Lung (tissue), 12 donors: Measurements from ENCODE around the gene NES. TPM values are rescaled to one million over a fixed set of nuclear protein-coding genes. Genes with fewer than 3 reads are reported as not detected.
A peak's percentile ranks its signal among the peaks of the same experiment; 100 is the strongest.

Source experiments
- ATAC-seq: fragments of 200-7000 bp; cut with Tn5 transposase; one replicate; pipeline ENCODE4 v1.9.1; 2020; ENCODE audit warnings: moderate number of reproducible peaks; ENCODE audit not compliant: insufficient read depth, low FRiP score
- DNase-seq, 3 donors: peaks; one replicate each; pipeline ENCODE4 v3.0.0-alpha.2; 2013 to 2017
- H3K27ac ChIP-seq, 2 donors: one replicate each; pipeline ENCODE4 v1.5.1; 2013; ENCODE audit warnings: mild to moderate bottlenecking in 2 of 2, moderate library complexity in 2 of 2, control low read depth in 1 of 2, inconsistent platforms in 1 of 2, low read depth in 1 of 2, low read length in 1 of 2
- H3K27me3 ChIP-seq, 3 donors: one replicate each; pipeline ENCODE4 v1.5.1; 2013; ENCODE audit warnings: low read length in 2 of 3; ENCODE audit not compliant: control insufficient read depth in 3 of 3, insufficient read depth in 3 of 3
- H3K36me3 ChIP-seq, 4 donors: one replicate each; pipeline ENCODE4 v1.5.1; 2013; ENCODE audit warnings: low read length in 4 of 4, mild to moderate bottlenecking in 1 of 4, moderate library complexity in 1 of 4; ENCODE audit not compliant: control insufficient read depth in 4 of 4, insufficient read depth in 4 of 4
- H3K4me1 ChIP-seq, 5 donors: one replicate each; pipeline ENCODE4 v1.5.1; 2013; ENCODE audit warnings: low read length in 5 of 5, mild to moderate bottlenecking in 2 of 5, moderate library complexity in 1 of 5; ENCODE audit not compliant: control insufficient read depth in 5 of 5, insufficient read depth in 5 of 5
- H3K4me3 ChIP-seq: one replicate; pipeline ENCODE4 v1.5.1; 2013; ENCODE audit warnings: mild to moderate bottlenecking, control low read depth, moderate library complexity
- H3K9ac ChIP-seq, 2 donors: one replicate each; pipeline ENCODE4 v1.5.1; 2013; ENCODE audit warnings: low read length in 2 of 2, control low read depth in 1 of 2; ENCODE audit not compliant: insufficient read depth in 1 of 2
- H3K9me3 ChIP-seq, 4 donors: one replicate each; pipeline ENCODE4 v1.5.1; 2013; ENCODE audit warnings: low read length in 3 of 4, mild to moderate bottlenecking in 1 of 4, moderate library complexity in 1 of 4; ENCODE audit not compliant: control insufficient read depth in 4 of 4, insufficient read depth in 3 of 4
- WGBS, 2 donors: extraction: QIAGEN DNeasy Blood & Tissue Kit; methylation state at CpG; one replicate each; pipeline ENCODE4 v1.1.7; 2013; 5-methylcytosine and 5-hydroxymethylcytosine counted together
- polyA plus RNA-seq, 2 donors: library from polyadenylated mRNA; stranded (reverse); fragments of 200-250 nt; gene quantifications; one replicate each; pipeline ENCODE4 v1.2.1, GENCODE V29; 2013
- total RNA-seq, 2 donors: library from RNA; depleted of rRNA in 1 of 2; stranded (reverse); fragments of >200 nt in 1 of 2; gene quantifications; one replicate each; pipeline ENCODE4 v1.2.1, GENCODE V29; 2014 to 2021
- TF ChIP-seq, protein P1 (sequence below): IDR thresholded peaks from 2 replicates; pipeline ENCODE4 v1.5.1; 2012; ENCODE audit warnings: mild to moderate bottlenecking; ENCODE audit errors: control extremely low read depth, extremely low read depth
- donor health status: control.
- donor health status: control.
- donor health status: Bipolar disorder and iron deficiency.
- donor health status: healthy.
- donor health status: DM: yes; HTN: yes; CAD: no.

NES gene
- total and polyA plus RNA-seq, 4 donors = 17.6 to 57.4 (median 34.2) TPM

DNA sequence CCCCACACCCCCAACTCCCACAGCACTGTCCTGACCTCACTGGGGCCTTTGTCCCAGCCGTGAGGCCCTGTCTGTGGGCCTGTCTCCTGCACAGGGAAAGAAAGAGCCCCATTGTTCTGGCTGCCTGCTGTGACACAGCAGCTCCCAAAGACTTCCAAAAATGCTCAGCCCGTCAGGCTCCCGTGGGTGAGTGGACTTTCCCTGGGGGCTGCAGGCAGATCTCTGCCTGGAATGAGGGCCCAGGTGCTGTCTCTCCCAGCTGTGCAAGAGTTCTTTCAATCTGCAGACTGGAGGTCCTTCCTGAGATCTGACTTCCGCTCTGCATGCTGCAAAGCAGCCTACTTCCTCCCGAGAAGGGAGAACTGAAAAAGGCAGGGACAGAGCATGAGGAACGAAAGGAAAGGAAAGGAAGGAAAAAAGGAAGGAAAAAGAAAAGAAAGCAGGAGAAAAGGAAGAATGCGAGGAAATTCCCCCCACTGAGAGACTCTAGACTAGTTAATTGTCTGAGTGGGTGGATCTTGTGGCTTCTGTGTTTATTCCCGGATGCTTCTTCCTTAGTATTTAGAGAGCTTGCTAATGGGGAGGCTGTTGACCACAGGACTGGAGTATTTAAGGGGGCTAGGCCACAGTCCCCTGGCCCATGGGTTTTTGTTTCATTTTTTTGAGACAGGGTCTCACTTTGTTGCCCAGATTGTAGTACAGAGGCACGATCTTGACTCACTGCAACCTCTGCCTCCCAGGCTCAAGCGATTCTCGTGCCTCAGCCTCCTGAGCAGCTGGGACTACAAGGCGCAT, 15.0 kb downstream of the NES start:
- H3K27me3 ChIP-seq = peaks cover 0 to 3% (median 0%) of the 10 kb centered on the region in 3 donors
- H3K4me1 ChIP-seq = peaks cover 23 to 59% (median 33%) of the 10 kb centered on the region in 5 donors
- WGBS, 2 donors = 47 to 54% methylated on average over 12 of the region's 12 CpGs
- TF ChIP-seq, protein P1, sequence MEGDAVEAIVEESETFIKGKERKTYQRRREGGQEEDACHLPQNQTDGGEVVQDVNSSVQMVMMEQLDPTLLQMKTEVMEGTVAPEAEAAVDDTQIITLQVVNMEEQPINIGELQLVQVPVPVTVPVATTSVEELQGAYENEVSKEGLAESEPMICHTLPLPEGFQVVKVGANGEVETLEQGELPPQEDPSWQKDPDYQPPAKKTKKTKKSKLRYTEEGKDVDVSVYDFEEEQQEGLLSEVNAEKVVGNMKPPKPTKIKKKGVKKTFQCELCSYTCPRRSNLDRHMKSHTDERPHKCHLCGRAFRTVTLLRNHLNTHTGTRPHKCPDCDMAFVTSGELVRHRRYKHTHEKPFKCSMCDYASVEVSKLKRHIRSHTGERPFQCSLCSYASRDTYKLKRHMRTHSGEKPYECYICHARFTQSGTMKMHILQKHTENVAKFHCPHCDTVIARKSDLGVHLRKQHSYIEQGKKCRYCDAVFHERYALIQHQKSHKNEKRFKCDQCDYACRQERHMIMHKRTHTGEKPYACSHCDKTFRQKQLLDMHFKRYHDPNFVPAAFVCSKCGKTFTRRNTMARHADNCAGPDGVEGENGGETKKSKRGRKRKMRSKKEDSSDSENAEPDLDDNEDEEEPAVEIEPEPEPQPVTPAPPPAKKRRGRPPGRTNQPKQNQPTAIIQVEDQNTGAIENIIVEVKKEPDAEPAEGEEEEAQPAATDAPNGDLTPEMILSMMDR = no peak
- no peak for ATAC-seq
- H3K36me3 ChIP-seq = no peaks in the 10 kb centered on the region
- H3K9me3 ChIP-seq = no peaks in the 10 kb centered on the region
- no peak overlapping the region for H3K9ac ChIP-seq
- no peak overlapping the region for H3K4me3 ChIP-seq
- peak overlapping the region; percentile 76 to 82 for H3K27ac ChIP-seq
- no peak for DNase-seq

DNA sequence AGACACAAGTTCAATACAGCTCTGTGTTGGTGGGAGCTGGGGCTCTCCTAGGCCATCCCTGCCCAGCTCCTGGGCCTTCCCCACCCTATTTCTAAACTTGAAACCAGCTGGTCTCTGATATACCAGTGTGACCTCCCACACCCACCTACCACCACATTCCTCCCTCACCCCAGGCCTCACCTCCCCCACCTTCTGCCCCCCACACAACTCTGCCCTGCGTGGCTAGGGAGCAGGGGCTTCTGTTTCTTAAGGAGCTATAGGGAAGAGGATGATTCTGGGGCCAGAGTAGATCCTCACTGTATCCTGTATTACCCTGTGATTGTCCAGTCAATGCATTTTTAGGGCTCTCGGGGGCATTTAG, 16.5 kb downstream of the NES start:
- TF ChIP-seq, protein P1 = no peak
- H3K27ac ChIP-seq = peak overlapping the region; percentile 72 to 82

DNA sequence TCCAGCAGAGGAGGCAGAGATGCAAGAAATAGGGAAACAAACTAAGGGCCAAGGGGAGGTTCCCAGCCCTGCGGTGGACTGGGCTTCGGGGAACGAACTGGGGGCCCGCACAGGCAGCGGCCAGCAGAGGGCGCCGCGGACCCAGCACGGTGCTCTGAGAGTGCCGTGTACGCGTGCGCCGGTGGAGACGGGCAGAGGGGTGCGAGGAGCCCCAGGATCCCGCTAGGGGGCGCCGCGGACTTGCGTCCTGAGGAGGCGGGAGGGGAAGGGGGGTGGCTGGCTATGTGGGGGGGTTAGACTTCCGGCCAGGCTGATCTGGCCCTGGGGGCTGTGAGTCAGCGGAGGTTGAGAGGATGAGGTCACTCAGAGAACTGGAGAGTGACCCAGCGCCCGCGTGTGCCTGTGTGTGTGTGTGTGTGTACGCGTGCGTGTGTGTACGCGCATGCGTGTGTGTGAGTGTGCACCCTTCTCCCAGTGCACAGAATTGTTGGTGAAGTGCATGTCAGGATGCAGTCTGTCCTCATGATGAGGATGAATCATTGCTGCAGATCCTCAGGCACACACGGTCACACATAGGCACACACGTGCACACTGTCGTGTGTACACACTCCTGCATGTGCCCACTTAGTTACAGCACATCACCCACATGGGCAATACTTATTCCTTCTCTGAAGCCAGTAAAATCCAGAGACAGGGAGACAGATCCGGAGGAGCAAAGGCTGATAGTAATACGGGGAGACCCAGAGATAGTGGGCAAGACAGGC, 17.0 kb downstream of the NES start:
- TF ChIP-seq, protein P1 = peak; percentile 97
- whole genome bisulfite sequencing, 2 donors = 11 to 15% methylated on average over 38 of the region's 38 CpGs
- Histone ChIP-seq H3K9me3 (no peaks in the 10 kb centered on the region), H3K36me3 (no peaks in the 10 kb centered on the region), H3K27me3 (peaks cover 0 to 15% (median 0%) of the 10 kb centered on the region in 3 donors), H3K4me1 (peaks cover 20 to 59% (median 28%) of the 10 kb centered on the region in 5 donors), H3K27ac (peak overlapping the region; percentile 72 to 82), H3K4me3 (no peak overlapping the region), H3K9ac (no peak overlapping the region)
- peak; percentile 91 for ATAC-seq
- peak; percentile 95 to 97 (median 96) for DNase-seq

More for the DNA sequence above, 16.5 kb downstream of the NES start:
- ATAC-seq (no peak), DNase-seq (no peak)
- H3K9me3 ChIP-seq = no peaks in the 10 kb centered on the region
- H3K4me3 ChIP-seq = no peak overlapping the region
- no peaks in the 10 kb centered on the region for H3K36me3 ChIP-seq
- H3K9ac ChIP-seq = no peak overlapping the region
- 52 to 75% methylated on average over 2 of the region's 2 CpGs for WGBS, 2 donors
- H3K27me3 ChIP-seq = peaks cover 0 to 11% (median 0%) of the 10 kb centered on the region in 3 donors
- peaks cover 20 to 64% (median 32%) of the 10 kb centered on the region in 5 donors for H3K4me1 ChIP-seq
